Progenitor cell of endocrine pancreas (in vitro differentiated cells): ENCODE results near the gene MAPK1IP1L. TPM values are rescaled to one million over a fixed set of nuclear protein-coding genes. Genes with fewer than 3 reads are reported as not detected.
"Not testable (repeated sequence)": the region's sequence is repeated elsewhere in the genome, so short reads cannot be mapped to it uniquely, and the experiment has no call there.

ENCODE experiments used
- DNase-seq: peaks from one replicate; pipeline ENCODE4 v3.0.0; 2021; ENCODE audit warnings: low spot score; ENCODE audit not compliant: unreplicated experiment
- H3K27ac Mint-ChIP-seq: 2 replicates; pipeline ENCODE4 v1.8.0; 2021; ENCODE audit warnings: mild to moderate bottlenecking, moderate library complexity, mixed read lengths
- H3K27me3 Mint-ChIP-seq: 2 replicates; pipeline ENCODE4 v1.8.0; 2021; ENCODE audit warnings: mixed read lengths
- H3K36me3 Mint-ChIP-seq: 2 replicates; pipeline ENCODE4 v1.8.0; 2022; ENCODE audit warnings: mixed read lengths; ENCODE audit not compliant: insufficient read depth
- H3K4me1 Mint-ChIP-seq: 2 replicates; pipeline ENCODE4 v1.8.0; 2021; ENCODE audit warnings: low read depth, mixed read lengths
- H3K4me3 Mint-ChIP-seq: 2 replicates; pipeline ENCODE4 v1.8.0; 2021; ENCODE audit warnings: low read depth, mild to moderate bottlenecking, moderate library complexity, mixed read lengths
- H3K9me3 Mint-ChIP-seq: 2 replicates; pipeline ENCODE4 v1.8.0; 2021; ENCODE audit warnings: low read depth, mixed read lengths
- total RNA-seq: library from RNA; stranded (reverse); gene quantifications from 2 replicates; pipeline ENCODE4 v1.2.1, GENCODE V29; 2021
- TF ChIP-seq, protein P1 (sequence below): fragments of 200-600 bp; sonication (generic); IDR thresholded peaks from one replicate; pipeline ENCODE4 v1.5.0; 2021; ENCODE audit warnings: antibody characterized with exemption, mild to moderate bottlenecking; ENCODE audit not compliant: unreplicated experiment

Gene MAPK1IP1L
- total RNA-seq, 1 donor from 2014 or later = 140 TPM

DNA sequence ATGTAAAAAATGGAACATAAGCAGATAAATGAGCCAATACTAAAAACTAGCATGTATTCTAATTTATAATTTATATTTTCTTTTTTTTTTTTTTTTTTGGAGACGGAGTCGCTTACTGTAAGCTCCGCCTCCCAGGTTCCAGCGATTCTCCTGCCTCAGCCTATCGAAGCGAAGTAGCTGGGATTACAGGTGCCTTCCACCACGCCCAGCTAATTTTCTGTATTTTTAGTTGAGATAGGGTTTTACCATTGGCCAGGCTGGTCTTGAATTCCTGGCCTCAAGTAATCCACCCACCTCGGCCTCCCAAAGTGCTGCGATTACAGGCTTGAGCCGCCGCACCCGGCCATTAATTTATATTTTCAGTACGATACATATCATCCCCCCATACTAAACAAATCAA, 2.7 kb downstream of the MAPK1IP1L start:
- Mint-ChIP-seq H3K36me3 (peaks cover 23% of the 10 kb centered on the region), H3K27ac (no peak overlapping the region), H3K27me3 (no peaks in the 10 kb centered on the region), H3K4me3 (peak overlapping the region; percentile 29), H3K9me3 (peaks cover 3% of the 10 kb centered on the region), H3K4me1 (peaks cover 23% of the 10 kb centered on the region)
- TF ChIP-seq, protein P1, sequence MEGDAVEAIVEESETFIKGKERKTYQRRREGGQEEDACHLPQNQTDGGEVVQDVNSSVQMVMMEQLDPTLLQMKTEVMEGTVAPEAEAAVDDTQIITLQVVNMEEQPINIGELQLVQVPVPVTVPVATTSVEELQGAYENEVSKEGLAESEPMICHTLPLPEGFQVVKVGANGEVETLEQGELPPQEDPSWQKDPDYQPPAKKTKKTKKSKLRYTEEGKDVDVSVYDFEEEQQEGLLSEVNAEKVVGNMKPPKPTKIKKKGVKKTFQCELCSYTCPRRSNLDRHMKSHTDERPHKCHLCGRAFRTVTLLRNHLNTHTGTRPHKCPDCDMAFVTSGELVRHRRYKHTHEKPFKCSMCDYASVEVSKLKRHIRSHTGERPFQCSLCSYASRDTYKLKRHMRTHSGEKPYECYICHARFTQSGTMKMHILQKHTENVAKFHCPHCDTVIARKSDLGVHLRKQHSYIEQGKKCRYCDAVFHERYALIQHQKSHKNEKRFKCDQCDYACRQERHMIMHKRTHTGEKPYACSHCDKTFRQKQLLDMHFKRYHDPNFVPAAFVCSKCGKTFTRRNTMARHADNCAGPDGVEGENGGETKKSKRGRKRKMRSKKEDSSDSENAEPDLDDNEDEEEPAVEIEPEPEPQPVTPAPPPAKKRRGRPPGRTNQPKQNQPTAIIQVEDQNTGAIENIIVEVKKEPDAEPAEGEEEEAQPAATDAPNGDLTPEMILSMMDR = no peak
- DNase-seq = no peak

DNA sequence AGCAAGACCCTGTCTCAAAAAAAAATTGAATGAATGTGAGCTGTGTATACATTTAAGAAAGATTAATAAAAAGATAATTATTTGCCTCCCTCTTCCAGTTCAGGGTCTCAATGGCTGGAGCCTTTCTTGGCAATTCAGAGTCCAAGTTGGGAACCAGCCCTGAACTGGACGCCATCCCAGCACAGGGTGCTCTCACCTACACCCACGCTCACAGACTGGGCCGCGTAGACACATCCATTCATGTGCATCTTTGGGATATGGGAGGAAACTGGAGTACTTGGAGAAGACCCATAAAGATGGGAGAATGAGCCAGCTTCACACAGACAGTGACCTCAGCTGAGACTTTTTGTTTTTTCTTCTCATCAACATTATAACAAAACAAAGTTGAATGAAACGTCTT, 6.5 kb downstream of the MAPK1IP1L start:
- H3K27ac Mint-ChIP-seq = peak overlapping the region; percentile 62
- peaks cover 13% of the 10 kb centered on the region for H3K4me1 Mint-ChIP-seq
- no peaks in the 10 kb centered on the region for H3K27me3 Mint-ChIP-seq
- peaks cover 40% of the 10 kb centered on the region for H3K36me3 Mint-ChIP-seq
- peaks cover 3% of the 10 kb centered on the region for H3K9me3 Mint-ChIP-seq
- DNase-seq = no peak
- TF ChIP-seq, protein P1 = no peak
- H3K4me3 Mint-ChIP-seq = no peak overlapping the region

DNA sequence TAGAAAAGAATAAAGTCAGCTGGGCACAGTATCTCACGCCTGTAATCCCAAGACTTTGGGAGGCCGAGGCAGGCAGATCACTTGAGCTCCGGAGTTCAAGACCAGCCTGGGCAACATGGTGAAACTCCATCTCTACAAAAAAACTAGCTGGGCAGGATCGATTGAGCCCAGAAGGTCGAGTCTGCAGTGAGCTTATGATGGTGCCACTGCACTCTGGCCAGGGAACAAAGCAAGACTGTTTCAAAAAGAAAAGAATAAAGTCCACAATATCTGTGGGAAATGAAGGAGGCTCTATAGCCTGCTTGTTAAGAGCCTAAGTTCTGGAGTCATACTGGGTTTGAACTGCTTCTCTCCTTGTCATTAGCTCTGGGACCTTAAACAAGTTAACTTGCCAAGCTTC, 7.9 kb downstream of the MAPK1IP1L start:
- DNase-seq = no peak
- Mint-ChIP-seq H3K4me1 (peaks cover 3% of the 10 kb centered on the region), H3K9me3 (peaks cover 3% of the 10 kb centered on the region), H3K27me3 (no peaks in the 10 kb centered on the region), H3K36me3 (peaks cover 38% of the 10 kb centered on the region), H3K27ac (no peak overlapping the region), H3K4me3 (no peak overlapping the region)
- TF ChIP-seq, protein P1 = no peak

DNA sequence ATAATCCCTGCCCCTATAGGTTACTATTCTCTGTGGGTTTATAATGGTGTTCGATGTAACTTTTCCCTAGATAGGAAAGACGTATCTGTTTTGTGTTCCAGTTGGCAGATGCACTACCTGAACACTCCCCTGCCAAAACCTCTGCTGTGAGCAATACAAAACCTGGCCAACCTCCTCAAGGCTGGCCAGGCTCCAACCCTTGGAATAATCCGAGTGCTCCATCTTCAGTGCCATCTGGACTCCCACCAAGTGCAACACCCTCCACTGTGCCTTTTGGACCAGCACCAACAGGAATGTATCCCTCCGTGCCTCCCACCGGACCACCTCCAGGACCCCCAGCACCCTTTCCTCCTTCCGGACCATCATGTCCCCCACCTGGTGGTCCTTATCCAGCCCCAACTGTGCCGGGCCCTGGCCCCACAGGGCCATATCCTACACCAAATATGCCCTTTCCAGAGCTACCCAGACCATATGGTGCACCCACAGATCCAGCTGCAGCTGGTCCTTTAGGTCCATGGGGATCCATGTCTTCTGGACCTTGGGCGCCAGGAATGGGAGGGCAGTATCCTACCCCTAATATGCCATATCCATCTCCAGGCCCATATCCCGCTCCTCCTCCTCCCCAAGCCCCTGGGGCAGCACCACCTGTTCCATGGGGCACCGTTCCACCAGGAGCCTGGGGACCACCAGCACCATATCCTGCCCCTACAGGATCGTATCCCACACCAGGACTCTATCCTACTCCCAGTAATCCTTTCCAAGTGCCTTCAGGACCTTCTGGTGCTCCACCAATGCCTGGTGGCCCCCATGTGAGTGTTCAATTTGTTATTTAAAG, 11.3 kb downstream of the MAPK1IP1L start:
- TF ChIP-seq, protein P1 = no peak
- Mint-ChIP-seq H3K27me3 (no peaks in the 10 kb centered on the region), H3K36me3 (peaks cover 44% of the 10 kb centered on the region), H3K4me3 (no peak overlapping the region), H3K4me1 (no peaks in the 10 kb centered on the region), H3K27ac (peak overlapping the region; percentile 29), H3K9me3 (no peaks in the 10 kb centered on the region)
- no peak for DNase-seq

DNA sequence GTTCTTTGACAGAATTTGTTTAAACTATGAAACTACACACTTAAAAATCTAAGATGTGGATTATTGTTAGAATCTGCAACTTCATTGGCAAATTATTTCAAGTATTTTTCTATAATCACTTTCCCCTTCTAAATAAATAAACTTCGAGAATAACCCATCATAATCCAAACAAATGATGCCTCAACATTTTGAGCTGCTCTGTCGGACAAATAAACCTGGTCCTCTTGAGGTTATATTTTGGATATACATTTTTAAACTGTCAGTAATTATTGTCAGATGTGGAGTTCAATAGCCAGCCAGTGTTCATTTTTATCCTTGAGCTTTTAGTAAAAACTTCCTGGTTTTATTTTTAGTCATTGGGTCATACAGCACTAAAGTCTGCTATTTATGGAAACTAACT, 13.4 kb downstream of the MAPK1IP1L start:
- DNase-seq, H3K4me3 Mint-ChIP-seq, H3K4me1 Mint-ChIP-seq, H3K27me3 Mint-ChIP-seq, H3K9me3 Mint-ChIP-seq, H3K27ac Mint-ChIP-seq: not testable (repeated sequence)
- H3K36me3 Mint-ChIP-seq = peaks cover 35% of the 10 kb centered on the region

DNA sequence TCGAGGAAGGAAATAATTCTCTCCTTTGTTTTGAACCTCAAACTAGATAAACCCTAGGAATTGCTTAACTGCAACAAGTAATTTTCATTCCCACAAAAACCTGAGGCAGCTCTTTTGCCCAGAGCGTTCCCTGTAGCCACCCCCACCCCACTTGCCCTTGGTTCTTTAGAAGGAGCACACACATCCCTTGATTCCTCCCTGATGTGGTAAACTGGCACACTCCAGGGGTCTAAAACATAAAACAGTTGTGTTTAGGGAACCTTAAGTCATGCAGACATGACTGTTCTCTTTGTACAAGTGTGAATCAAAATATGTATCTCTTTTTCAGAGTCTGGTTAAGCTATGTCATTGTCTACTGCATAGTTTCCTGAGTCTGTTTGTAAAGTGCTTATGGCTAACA, 14.0 kb downstream of the MAPK1IP1L start:
- Mint-ChIP-seq H3K4me3 (no peak overlapping the region), H3K9me3 (no peaks in the 10 kb centered on the region), H3K4me1 (no peaks in the 10 kb centered on the region), H3K27me3 (no peaks in the 10 kb centered on the region), H3K36me3 (peaks cover 34% of the 10 kb centered on the region), H3K27ac (no peak overlapping the region)
- TF ChIP-seq, protein P1 = no peak
- no peak for DNase-seq
